GM20000 (cell line): ENCODE measurements around the gene DRAP1.

Source experiments
- DNase-seq: peaks from one replicate; pipeline ENCODE4 v3.0.0; 2012; ENCODE audit warnings: low spot score
- TF ChIP-seq, protein P1 (sequence below): IDR thresholded peaks from 2 replicates; pipeline ENCODE4 v1.5.1; 2012; ENCODE audit warnings: mild to moderate bottlenecking, control low read depth; ENCODE audit errors: extremely low read depth, missing control alignments

The DRAP1 gene

DNA sequence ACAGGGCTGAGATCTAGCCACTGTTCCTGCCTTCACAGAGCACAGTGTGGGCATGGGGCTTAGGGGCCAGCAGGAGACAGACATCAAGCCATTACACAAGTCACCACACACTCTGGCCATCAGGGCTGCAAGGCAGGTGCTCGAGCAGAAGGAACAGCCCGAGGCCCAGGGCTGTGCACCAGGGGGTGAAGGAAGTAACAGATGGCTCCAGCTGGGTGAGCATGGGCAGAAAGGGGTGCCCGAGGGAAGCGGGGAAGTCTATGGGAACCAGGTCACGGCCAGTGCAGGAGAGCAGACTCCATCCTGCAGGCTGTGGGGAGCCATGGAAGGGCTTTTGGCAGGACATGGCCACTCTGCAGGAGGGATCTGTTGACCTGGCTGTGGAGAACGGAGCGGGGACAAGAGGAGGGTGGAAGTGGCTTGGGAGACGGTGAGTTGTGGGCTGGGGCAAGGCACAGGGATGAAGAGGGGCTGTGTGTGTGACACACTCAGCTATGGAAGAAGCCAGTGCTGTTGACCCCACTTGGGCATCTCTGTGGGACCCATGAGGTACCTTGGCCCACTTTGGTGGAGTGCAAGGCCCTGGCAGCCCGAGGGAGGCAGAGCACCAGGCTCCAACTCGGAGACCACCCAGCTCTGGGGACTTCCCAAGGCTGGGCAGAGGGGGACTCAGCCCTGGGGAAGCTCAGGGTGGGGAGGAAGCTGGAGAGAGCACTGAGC, 4.0 kb upstream of the DRAP1 start:
- no peak for DNase-seq
- TF ChIP-seq, protein P1, sequence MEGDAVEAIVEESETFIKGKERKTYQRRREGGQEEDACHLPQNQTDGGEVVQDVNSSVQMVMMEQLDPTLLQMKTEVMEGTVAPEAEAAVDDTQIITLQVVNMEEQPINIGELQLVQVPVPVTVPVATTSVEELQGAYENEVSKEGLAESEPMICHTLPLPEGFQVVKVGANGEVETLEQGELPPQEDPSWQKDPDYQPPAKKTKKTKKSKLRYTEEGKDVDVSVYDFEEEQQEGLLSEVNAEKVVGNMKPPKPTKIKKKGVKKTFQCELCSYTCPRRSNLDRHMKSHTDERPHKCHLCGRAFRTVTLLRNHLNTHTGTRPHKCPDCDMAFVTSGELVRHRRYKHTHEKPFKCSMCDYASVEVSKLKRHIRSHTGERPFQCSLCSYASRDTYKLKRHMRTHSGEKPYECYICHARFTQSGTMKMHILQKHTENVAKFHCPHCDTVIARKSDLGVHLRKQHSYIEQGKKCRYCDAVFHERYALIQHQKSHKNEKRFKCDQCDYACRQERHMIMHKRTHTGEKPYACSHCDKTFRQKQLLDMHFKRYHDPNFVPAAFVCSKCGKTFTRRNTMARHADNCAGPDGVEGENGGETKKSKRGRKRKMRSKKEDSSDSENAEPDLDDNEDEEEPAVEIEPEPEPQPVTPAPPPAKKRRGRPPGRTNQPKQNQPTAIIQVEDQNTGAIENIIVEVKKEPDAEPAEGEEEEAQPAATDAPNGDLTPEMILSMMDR = no peak

DNA sequence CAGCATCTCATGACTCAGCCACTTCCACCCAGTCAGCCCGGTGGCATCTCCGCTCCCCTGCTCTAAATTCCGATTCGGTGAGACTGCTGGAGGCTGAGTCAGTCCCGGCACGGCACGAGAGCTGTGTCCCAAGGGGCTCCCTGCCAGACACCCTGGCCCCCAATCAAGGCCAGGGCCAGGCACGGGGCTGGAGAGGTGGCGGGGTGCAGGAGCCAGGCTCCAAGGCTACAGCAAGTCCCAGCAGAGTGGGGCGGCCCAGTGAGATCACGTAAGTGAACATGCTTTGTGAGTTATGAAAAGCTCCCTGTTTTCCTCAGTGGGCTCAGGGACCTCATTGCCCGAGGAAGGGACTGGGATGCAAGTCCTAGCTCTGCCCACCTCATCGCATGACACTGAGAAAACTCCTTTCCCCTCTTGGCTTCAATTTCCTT, 3.4 kb upstream of the DRAP1 start:
- DNase-seq = no peak

GRCh38 chr11:65916391-65916790, 2.8 kb upstream of the DRAP1 start:
- DNase-seq = no peak
- TF ChIP-seq, protein P1 = no peak

More for the DNA sequence above, 3.4 kb upstream of the DRAP1 start:
- TF ChIP-seq, protein P1 = no peak

GRCh38 chr11:65917077-65917433, 2.2 kb upstream of the DRAP1 start:
- DNase-seq = no peak
- TF ChIP-seq, protein P1 = no peak

DNA sequence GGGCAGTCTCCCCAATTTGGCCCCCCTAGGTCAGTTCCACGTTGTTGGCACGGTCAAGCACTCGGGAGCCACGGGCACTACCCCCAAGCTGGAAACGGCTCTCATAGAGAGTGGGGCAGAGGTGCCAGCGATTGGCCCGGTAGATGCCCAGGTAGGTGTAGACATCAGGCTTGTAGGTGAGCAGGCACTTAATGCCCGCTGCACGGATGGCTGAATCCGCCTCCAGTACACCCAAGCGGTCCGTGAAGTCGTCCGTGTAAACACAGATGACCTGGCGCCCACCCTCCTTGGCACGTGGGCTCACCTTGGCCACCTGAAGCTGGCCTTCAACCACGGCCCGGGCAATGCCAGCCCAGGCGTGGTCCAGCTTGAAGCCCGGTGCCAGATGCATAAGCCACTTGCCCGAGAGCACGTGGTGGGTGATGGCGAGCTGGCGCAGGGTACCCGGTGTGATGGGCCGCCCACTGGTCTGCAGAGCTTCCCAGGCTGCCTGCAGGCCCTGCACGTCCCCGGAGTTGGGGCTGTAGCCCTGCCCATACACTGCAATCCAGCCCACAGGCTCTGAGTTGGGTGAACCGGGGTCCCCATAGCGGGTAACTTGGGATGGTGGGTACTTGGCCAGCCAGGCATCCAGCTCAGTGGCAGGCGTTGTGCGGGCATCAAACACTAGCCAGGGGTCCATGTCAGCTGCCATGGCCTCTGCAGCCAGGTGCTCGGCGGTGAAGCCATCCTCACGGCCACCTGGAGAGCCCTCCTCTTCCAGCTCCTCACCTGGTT, 1.6 kb upstream of the DRAP1 start:
- TF ChIP-seq, protein P1 = no peak
- DNase-seq = no peak

- no peak for DNase-seq
- TF ChIP-seq, protein P1 = no peak
These were observed 750 bp upstream of the DRAP1 start, which contains the start of gene C11orf68 for GRCh38 chr11:65918211-65919140. TSS of gene C11orf68 (minus strand) at chr11:65919062. CDS start at chr11:65919031, 31 bp downstream.
